H9 (cell line): ENCODE measurements around the gene MS4A10. TPM values are rescaled to one million over a fixed set of nuclear protein-coding genes. Genes with fewer than 3 reads are reported as not detected.

Experiments
- DNase-seq: peaks from one replicate; pipeline ENCODE4 v3.0.0-alpha.2; 2017
- H2AFZ ChIP-seq: one replicate; pipeline ENCODE4 v1.6.1; 2013; ENCODE audit warnings: mild to moderate bottlenecking, low read length, control low read depth, moderate library complexity
- H2AK5ac ChIP-seq: 2 replicates; pipeline ENCODE4 v1.6.1; 2013; ENCODE audit warnings: low read length, control low read depth, mixed read lengths; ENCODE audit not compliant: insufficient read length
- H2BK120ac ChIP-seq: one replicate; pipeline ENCODE4 v1.6.1; 2013; ENCODE audit warnings: low read depth, mild to moderate bottlenecking, low read length, control low read depth, inconsistent platforms; ENCODE audit not compliant: poor library complexity, severe bottlenecking
- H2BK12ac ChIP-seq: 2 replicates; pipeline ENCODE4 v1.6.1; 2013; ENCODE audit warnings: low read length, control low read depth, mixed read lengths, low read depth; ENCODE audit not compliant: insufficient read length
- H2BK15ac ChIP-seq: 2 replicates; pipeline ENCODE4 v1.6.1; 2013; ENCODE audit warnings: low read depth, low read length, control low read depth
- H2BK20ac ChIP-seq: one replicate; pipeline ENCODE4 v1.6.1; 2013; ENCODE audit warnings: low read depth, mild to moderate bottlenecking, low read length, control low read depth, inconsistent platforms; ENCODE audit not compliant: poor library complexity, severe bottlenecking
- H2BK5ac ChIP-seq: 2 replicates; pipeline ENCODE4 v1.6.1; 2013; ENCODE audit warnings: low read length, control low read depth, mixed read lengths; ENCODE audit not compliant: insufficient read length
- H3K14ac ChIP-seq: 2 replicates; pipeline ENCODE4 v1.6.1; 2013; ENCODE audit warnings: low read length, control low read depth; ENCODE audit not compliant: insufficient read depth
- H3K18ac ChIP-seq: 2 replicates; pipeline ENCODE4 v1.6.1; 2013; ENCODE audit warnings: low read depth, mild to moderate bottlenecking, mixed read lengths, low read length, control low read depth; ENCODE audit not compliant: insufficient read length
- H3K23ac ChIP-seq: 2 replicates; pipeline ENCODE4 v1.6.1; 2013; ENCODE audit warnings: low read length, control low read depth, mixed read lengths, low read depth; ENCODE audit not compliant: insufficient read length
- H3K23me2 ChIP-seq: 2 replicates; pipeline ENCODE4 v1.6.1; 2013; ENCODE audit warnings: low read depth, mild to moderate bottlenecking, mixed read lengths, low read length, control low read depth; ENCODE audit not compliant: insufficient read length, poor library complexity, severe bottlenecking
- H3K27ac ChIP-seq: 2 replicates; pipeline ENCODE4 v1.5.1; 2013; ENCODE audit warnings: low read length, control low read depth, mixed read lengths, low read depth; ENCODE audit not compliant: insufficient read length
- H3K27me3 ChIP-seq: 2 replicates; pipeline ENCODE4 v1.6.1; 2013; ENCODE audit warnings: low read length, control low read depth, inconsistent platforms; ENCODE audit not compliant: insufficient read depth
- H3K4ac ChIP-seq: 2 replicates; pipeline ENCODE4 v1.6.1; 2013; ENCODE audit warnings: low read depth, mild to moderate bottlenecking, control low read depth, inconsistent platforms, low read length, moderate library complexity
- H3K4me1 ChIP-seq: 2 replicates; pipeline ENCODE4 v1.6.1; 2013; ENCODE audit warnings: low read length, control low read depth, inconsistent platforms; ENCODE audit not compliant: insufficient read depth
- H3K4me2 ChIP-seq: 2 replicates; pipeline ENCODE4 v1.6.1; 2013; ENCODE audit warnings: low read length, control low read depth, mixed read lengths; ENCODE audit not compliant: insufficient read length, insufficient read depth
- H3K56ac ChIP-seq: 2 replicates; pipeline ENCODE4 v1.6.1; 2013; ENCODE audit warnings: low read depth, mild to moderate bottlenecking, mixed read lengths, low read length, control low read depth; ENCODE audit not compliant: insufficient read length
- H3K79me1 ChIP-seq: 2 replicates; pipeline ENCODE4 v1.6.1; 2013; ENCODE audit warnings: low read depth, mild to moderate bottlenecking, moderate library complexity, low read length, control low read depth, inconsistent platforms; ENCODE audit not compliant: insufficient read depth, poor library complexity, severe bottlenecking
- H3K79me2 ChIP-seq: 2 replicates; pipeline ENCODE4 v1.6.1; 2013; ENCODE audit warnings: low read length, control low read depth, inconsistent platforms; ENCODE audit not compliant: insufficient read depth
- H3K9ac ChIP-seq: 2 replicates; pipeline ENCODE4 v1.6.1; 2013; ENCODE audit warnings: low read length, control low read depth, mixed read lengths; ENCODE audit not compliant: insufficient read length; ENCODE audit errors: extremely low read depth
- H3K9me3 ChIP-seq: one replicate; pipeline ENCODE4 v1.6.1; 2013; ENCODE audit warnings: low read depth, low read length, inconsistent platforms; ENCODE audit not compliant: control insufficient read depth
- H3T11ph ChIP-seq: one replicate; pipeline ENCODE4 v1.6.1; 2013; ENCODE audit warnings: mild to moderate bottlenecking, low read length, control low read depth, inconsistent platforms
- H4K20me1 ChIP-seq: one replicate; pipeline ENCODE4 v1.6.1; 2013; ENCODE audit not compliant: control insufficient read depth, insufficient read length, insufficient read depth
- H4K5ac ChIP-seq: 2 replicates; pipeline ENCODE4 v1.6.1; 2013; ENCODE audit warnings: low read depth, mild to moderate bottlenecking, mixed read lengths, low read length, control low read depth; ENCODE audit not compliant: insufficient read length
- H4K8ac ChIP-seq: replicated peaks from 2 replicates; pipeline ENCODE4 v1.6.1; 2013; ENCODE audit warnings: low read length, control low read depth, mixed read lengths, low read depth; ENCODE audit not compliant: insufficient read length
- H4K91ac ChIP-seq: 2 replicates; pipeline ENCODE4 v1.6.1; 2013; ENCODE audit warnings: low read depth, mild to moderate bottlenecking, moderate library complexity, mixed read lengths, low read length, control low read depth; ENCODE audit not compliant: insufficient read length
- H3K27ac Mint-ChIP-seq, 3 experiments: 2 replicates in 2 of 3; 3 replicates in 1 of 3; pipeline ENCODE4 v1.8.0; 2020 to 2021; ENCODE audit warnings: mixed read lengths in 3 of 3, mild to moderate bottlenecking in 1 of 3, moderate library complexity in 1 of 3
- H3K27me3 Mint-ChIP-seq: 2 replicates; pipeline ENCODE4 v1.8.0; 2021; ENCODE audit warnings: low read depth, mild to moderate bottlenecking, moderate library complexity, mixed read lengths
- H3K36me3 Mint-ChIP-seq, 3 experiments: 2 replicates in 2 of 3; 3 replicates in 1 of 3; pipeline ENCODE4 v1.8.0; 2020 to 2021; ENCODE audit warnings: low read depth in 3 of 3, mixed read lengths in 3 of 3; ENCODE audit not compliant: insufficient read depth in 1 of 3
- H3K4me1 Mint-ChIP-seq, 2 experiments: 2 replicates each; pipeline ENCODE4 v1.8.0; 2020; ENCODE audit warnings: mixed read lengths in 2 of 2
- H3K4me3 Mint-ChIP-seq, 2 experiments: 2 replicates in 1 of 2; 3 replicates in 1 of 2; pipeline ENCODE4 v1.8.0; 2020 to 2021; ENCODE audit warnings: mild to moderate bottlenecking in 2 of 2, mixed read lengths in 2 of 2, moderate library complexity in 1 of 2
- H3K9me3 Mint-ChIP-seq, 2 experiments: 2 replicates in 1 of 2; 3 replicates in 1 of 2; pipeline ENCODE4 v1.8.0; 2020; ENCODE audit warnings: mild to moderate bottlenecking in 2 of 2, mixed read lengths in 2 of 2, moderate library complexity in 1 of 2
- WGBS: extraction: QIAGEN DNeasy Blood & Tissue Kit; methylation state at CpG from one replicate; pipeline ENCODE4 v1.1.7; 2013; ENCODE audit warnings: missing lambda C conversion rate, low lambda C conversion rate, mixed read lengths; ENCODE audit not compliant: insufficient read length; ENCODE audit errors: extremely low coverage; 5-methylcytosine and 5-hydroxymethylcytosine counted together
- total RNA-seq: library from RNA; stranded (reverse); gene quantifications from 2 replicates; pipeline ENCODE4 v1.2.1, GENCODE V29; 2021
- TF ChIP-seq, protein P1 (sequence below): fragments of 200-600 bp; sonication (generic); conservative IDR thresholded peaks from 3 replicates; pipeline ENCODE4 v1.8.0; 2021; ENCODE audit warnings: antibody characterized with exemption, mild to moderate bottlenecking

The MS4A10 gene
- total RNA-seq, 1 experiment from 2014 or later: not detected

DNA sequence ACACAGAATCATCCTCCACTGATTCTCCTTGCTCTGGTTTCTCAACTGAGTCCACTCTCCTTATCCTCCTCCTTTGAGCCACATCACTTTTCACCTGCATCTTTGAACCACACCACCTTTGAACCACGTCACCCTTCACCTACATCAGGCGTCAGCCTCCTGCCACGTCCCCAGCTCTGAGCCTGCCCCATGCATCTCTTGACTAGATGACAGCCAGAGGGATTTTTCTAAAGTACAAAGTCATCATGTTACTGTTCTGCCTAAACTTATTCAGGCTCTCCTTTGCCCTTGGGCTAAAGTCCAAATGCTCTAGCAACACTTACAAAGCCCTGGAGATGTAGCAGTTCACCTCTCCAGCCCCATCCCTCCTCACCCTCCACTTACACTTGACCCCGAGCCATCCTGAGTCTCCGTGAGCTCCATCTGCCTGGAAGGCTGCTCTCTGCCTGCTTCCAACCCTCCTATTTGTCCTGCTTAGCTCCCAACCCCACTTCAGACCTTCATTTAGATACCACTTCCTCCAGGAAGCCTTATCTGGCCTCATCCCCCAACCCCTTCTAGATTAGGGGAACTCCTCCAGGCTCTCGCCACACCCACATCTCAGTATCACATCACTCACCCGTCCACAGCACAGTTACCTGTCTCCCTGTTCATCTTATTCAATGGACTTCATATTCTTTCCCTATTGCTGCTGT lies 3.7 kb upstream of the MS4A10 start:
- no peak for DNase-seq
- H3K79me1 ChIP-seq: no peaks in the 10 kb centered on the region
- no peak overlapping the region for H2AK5ac ChIP-seq

More for the DNA sequence above, 3.7 kb upstream of the MS4A10 start:
- no CpG with 5 or more reads among the region's 7 CpGs for WGBS
- Histone ChIP-seq H4K8ac (no peak overlapping the region), H2AFZ (no peak overlapping the region), H4K20me1 (no peaks in the 10 kb centered on the region), H3T11ph (no peak overlapping the region), H2BK120ac (no peak overlapping the region), H3K4me1 (no peaks in the 10 kb centered on the region), H2BK5ac (no peak overlapping the region), H3K27ac (no peak overlapping the region), H3K27me3 (no peaks in the 10 kb centered on the region), H2BK12ac (no peak overlapping the region), H3K4me2 (no peak overlapping the region), H3K9ac (no peak overlapping the region), H3K79me2 (no peaks in the 10 kb centered on the region), H4K5ac (no peak overlapping the region), H3K56ac (no peak overlapping the region), H3K18ac (no peak overlapping the region), H2BK15ac (no peak overlapping the region), H3K23ac (no peak overlapping the region), H3K23me2 (no peaks in the 10 kb centered on the region), H3K4ac (no peak overlapping the region), H3K14ac (no peak overlapping the region), H4K91ac (no peak overlapping the region), H2BK20ac (no peak overlapping the region), H3K9me3 (no peaks in the 10 kb centered on the region)
- Mint-ChIP-seq H3K27ac (no peak overlapping the region), H3K27me3 (peaks cover 7% of the 10 kb centered on the region; the same call in 1 of the 2 replicates), H3K9me3 (peaks cover 0 to 2% of the 10 kb centered on the region in 2 experiments; a peak in 1 of 5 replicates), H3K4me1 (no peaks in the 10 kb centered on the region), H3K4me3 (no peak overlapping the region), H3K36me3 (no peaks in the 10 kb centered on the region)
- TF ChIP-seq, protein P1, sequence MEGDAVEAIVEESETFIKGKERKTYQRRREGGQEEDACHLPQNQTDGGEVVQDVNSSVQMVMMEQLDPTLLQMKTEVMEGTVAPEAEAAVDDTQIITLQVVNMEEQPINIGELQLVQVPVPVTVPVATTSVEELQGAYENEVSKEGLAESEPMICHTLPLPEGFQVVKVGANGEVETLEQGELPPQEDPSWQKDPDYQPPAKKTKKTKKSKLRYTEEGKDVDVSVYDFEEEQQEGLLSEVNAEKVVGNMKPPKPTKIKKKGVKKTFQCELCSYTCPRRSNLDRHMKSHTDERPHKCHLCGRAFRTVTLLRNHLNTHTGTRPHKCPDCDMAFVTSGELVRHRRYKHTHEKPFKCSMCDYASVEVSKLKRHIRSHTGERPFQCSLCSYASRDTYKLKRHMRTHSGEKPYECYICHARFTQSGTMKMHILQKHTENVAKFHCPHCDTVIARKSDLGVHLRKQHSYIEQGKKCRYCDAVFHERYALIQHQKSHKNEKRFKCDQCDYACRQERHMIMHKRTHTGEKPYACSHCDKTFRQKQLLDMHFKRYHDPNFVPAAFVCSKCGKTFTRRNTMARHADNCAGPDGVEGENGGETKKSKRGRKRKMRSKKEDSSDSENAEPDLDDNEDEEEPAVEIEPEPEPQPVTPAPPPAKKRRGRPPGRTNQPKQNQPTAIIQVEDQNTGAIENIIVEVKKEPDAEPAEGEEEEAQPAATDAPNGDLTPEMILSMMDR: no peak
